Activated effector memory CD4-positive, alpha-beta T cell treated with Interleukin-2 at 50 U/mL for 16 hours (primary cell): ENCODE results near the gene SAMSN1.

Experiments
- DNase-seq: peaks from one replicate; pipeline ENCODE4 v3.0.0-alpha.2; 2020

Gene SAMSN1

GRCh38 chr21:14483296-14483695 lies 62.8 kb downstream of the SAMSN1 start:
- no peak for DNase-seq

DNA sequence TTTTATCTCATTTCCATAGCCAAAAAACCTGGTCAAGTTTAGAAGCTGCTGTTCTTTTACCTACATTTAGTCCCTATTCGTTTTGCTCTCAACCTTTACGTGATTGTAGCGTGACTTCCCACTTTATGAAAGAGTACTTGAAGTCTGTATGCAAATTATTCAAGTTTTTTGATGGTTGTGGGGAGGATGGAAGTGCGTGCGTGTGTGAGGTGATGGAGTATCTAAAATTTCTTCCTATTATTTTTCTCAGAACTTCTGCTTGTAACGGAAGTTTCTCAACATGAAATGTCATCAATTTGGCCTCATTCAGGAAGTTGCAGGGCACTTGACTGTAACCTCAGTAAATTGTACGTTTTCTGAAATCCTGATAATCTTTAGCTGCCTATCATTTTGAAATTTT lies 64.0 kb downstream of the SAMSN1 start:
- DNase-seq, result peak; percentile 13

- DNase-seq, result no peak
Measured at GRCh38 chr21:14480411-14481031, 65.6 kb downstream of the SAMSN1 start.

DNA sequence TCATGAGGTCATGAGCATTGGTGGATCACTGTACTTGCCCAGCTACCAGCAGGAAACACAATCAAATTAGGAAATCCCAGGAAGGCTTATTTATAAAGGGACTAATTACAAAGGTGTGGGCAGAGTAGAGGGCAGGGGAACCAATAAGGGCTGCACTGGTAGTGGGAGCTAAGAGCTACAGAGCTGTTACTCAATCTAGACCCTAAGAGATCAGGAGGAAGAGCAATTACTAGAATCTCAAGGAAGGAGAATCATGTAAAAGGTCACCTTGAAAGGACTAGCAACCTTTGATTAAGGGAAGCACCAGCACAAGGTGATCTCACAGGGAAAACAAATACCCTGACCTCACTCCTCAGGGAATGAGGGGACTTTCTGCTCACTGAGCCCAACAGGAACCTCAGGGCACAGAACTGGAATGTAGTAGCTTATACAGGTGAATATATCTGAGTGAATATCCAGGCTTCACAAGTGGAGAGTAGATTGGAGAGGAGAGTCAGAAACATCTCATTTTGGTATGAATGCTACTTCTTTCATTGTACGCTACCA lies 66.8 kb downstream of the SAMSN1 start:
- DNase-seq, result no peak

DNA sequence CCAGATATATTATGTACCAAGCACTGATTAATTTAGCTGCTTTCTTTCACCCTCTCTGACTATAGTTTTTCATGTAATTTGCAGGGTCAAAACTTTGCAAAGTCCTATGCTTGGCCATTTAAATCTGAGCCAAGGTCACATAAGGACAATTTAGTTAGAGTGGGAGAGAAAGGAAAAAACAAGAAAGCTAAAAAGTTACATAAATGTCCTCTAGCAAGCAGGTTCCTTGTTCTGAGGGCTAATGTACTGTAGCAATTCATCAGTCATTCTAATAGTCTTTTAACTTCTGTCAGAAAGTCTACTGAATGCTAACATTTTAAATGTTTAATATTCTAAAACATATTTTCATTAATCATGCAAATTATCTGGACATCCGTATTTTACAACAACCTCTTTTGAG lies 68.3 kb downstream of the SAMSN1 start:
- no peak for DNase-seq

- no peak for DNase-seq
Measured at GRCh38 chr21:14477133-14477532, 69.0 kb downstream of the SAMSN1 start.

GRCh38 chr21:14474995-14475394 lies 71.1 kb downstream of the SAMSN1 start:
- no peak for DNase-seq

DNA sequence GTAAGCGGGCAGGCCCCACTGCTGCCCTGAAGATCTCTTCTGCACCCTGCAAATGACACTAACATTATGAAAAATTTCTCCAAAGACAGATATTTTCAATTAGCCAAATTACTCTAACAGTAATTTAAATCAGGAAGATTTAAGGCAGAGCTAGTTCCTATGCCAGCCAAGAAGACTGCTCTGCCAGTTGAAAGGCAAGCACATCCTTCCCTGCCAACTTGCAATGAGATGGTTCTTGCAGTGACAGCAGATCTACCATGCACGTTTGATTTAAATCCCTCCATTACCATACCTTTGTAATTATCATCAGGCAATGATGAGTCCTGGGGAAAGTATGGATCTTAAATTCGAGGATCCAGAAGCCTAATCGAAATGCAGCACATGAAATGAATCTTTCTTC lies 76.5 kb downstream of the SAMSN1 start:
- DNase-seq, result no peak

DNA sequence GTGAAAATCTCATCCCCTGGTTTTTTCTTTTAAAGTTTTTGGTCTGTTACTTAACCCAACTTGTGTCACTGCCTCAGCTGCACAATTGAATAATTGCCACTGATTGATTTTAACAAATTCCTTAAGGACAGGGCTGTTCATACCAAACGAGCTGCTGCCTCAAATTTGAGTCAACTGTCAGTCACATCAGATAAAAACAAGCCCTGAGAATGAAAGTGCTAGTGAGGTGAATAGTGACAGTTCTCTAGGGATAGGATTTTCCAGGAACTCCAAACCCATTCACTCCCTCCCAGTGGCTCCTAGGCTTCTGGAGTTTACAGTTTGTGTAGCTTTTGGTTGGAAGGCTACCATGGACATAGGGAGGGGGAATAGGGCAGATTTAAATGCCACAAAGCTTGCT lies 79.4 kb downstream of the SAMSN1 start:
- DNase-seq, result no peak

DNA sequence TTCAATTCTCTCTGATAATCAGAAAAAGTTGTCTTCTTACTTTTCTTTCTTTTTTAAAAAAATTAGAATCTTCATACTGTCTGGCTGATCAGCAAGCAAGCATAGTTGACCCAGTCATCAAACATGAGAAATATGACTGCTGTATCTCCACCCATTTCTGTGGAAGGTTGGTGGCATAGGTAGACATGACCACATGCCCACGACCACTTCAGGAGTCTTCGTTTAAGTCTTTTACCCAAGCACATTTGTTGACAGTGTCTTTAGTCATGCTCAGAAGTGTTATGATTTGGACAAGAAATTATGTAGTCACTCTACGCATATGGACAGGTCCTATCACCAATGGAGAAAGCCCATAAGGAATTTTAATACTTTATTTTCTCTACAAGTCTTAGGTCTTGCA lies 88.4 kb downstream of the SAMSN1 start:
- no peak for DNase-seq

DNA sequence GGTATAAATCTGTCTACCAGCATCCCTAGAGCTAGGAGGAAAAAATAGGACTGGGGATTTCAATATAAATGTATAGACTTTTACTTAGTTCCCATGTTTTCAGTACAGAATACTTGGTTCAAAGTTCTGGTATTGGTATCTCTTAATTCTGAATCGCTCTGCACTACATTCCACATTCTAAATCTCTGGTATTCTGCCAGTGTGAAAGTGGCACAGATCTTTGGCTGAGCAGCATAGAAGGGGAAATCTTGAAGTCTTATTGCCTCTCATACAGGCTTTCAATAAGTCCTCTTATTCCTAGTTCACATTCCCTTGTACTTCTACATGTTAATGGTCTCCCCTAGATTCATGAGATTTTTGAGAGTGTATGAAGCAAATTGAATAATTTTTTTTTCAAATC lies 89.2 kb downstream of the SAMSN1 start:
- no peak for DNase-seq

GRCh38 chr21:14454016-14455009 lies 91.8 kb downstream of the SAMSN1 start:
- DNase-seq, result no peak

- no peak for DNase-seq
Measured at GRCh38 chr21:14453339-14454015, 92.6 kb downstream of the SAMSN1 start.

- DNase-seq, result no peak
Measured at GRCh38 chr21:14452727-14453241, 93.3 kb downstream of the SAMSN1 start.

- DNase-seq, result no peak
Measured at GRCh38 chr21:14452031-14452726, 93.9 kb downstream of the SAMSN1 start.

DNA sequence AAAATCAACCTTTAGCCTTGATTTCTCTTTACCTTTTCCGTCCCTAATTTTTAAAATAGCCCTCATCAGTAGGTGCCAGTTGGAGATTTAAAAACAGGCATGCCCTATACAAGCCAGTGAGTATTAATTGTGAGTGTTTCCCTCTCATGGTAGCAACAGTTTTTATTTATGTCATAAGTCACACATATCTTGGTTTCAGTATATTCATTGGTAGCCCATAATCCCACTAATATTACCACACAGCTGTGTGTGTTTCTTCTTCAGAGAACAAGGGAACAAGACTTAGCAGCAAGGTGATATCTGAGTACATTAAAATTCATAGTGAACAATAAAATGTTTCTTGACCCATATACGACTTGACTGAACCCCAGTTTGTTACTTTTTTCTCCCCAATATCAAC lies 94.6 kb downstream of the SAMSN1 start:
- DNase-seq, result no peak

DNA sequence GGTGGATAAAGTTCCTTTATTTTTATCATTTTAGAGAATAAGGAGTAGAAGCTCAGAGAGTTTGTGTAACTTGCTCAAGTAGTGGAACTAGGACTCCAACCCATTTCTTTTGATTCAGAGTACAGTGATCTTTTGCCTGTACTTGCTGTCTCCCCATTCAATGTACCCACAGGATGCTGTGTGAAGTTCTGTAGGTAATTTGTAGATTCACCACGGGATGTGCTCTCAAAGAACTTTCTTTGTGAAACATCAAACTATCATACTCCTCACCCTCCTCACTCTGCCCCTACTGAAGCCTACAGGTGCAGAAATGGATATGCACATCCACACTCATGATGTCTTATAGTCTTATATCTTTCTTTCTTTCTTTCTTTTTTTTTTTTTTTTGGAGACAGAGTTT lies 97.3 kb downstream of the SAMSN1 start:
- DNase-seq, result no peak

GRCh38 chr21:14438211-14438610 lies 107.9 kb downstream of the SAMSN1 start:
- DNase-seq, result no peak

DNA sequence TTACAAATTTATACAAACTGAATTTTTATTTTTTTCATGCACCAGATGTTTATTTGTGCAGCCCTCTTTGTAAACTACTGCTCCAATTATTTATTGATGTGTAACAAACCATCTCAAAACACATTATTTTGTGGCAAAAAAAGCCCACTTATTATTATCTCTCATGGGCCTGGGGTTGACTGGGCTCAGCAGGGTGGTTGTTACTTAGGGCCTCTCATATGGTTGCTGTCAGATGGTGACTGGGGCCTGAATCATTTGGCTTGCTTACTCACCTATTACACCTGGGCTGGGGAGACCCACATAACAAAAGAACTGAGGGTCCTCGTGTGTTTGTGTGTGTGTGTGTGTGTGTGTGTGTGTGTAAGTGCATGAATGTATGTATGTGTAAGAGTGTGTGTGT lies 110.7 kb downstream of the SAMSN1 start:
- no peak for DNase-seq
